DND-41 (cell line): ENCODE data around the gene TOR1A.

Experiments used
- ATAC-seq: fragments of 200-7000 bp; cut with Tn5 transposase; 3 replicates; pipeline ENCODE4 v1.9.1; 2021; ENCODE audit warnings: low read depth; ENCODE audit not compliant: insufficient read depth
- DNase-seq: peaks from one replicate; pipeline ENCODE4 v3.0.0-alpha.2; 2020
- H2AFZ ChIP-seq: 2 replicates; pipeline ENCODE4 v1.6.0; 2012; ENCODE audit warnings: low read depth, low read length
- H3K27ac ChIP-seq: 2 replicates; pipeline ENCODE4 v1.5.1; 2012; ENCODE audit warnings: low read length, inconsistent platforms
- H3K27me3 ChIP-seq: fragments of 200-600 bp; sonication (generic); 2 replicates; pipeline ENCODE4 v1.6.0; 2012; ENCODE audit warnings: low read length, mild to moderate bottlenecking, inconsistent platforms; ENCODE audit not compliant: insufficient read depth, poor library complexity
- H3K36me3 ChIP-seq: 2 replicates; pipeline ENCODE4 v1.5.1; 2012; ENCODE audit warnings: low read length, inconsistent platforms; ENCODE audit not compliant: insufficient read depth
- H3K4me1 ChIP-seq: 2 replicates; pipeline ENCODE4 v1.5.1; 2012; ENCODE audit warnings: mild to moderate bottlenecking, low read length; ENCODE audit not compliant: insufficient read depth
- H3K4me2 ChIP-seq: 2 replicates; pipeline ENCODE4 v1.6.0; 2012; ENCODE audit warnings: mild to moderate bottlenecking, moderate library complexity, low read length, inconsistent platforms; ENCODE audit not compliant: insufficient read depth
- H3K4me3 ChIP-seq, 2 experiments: fragments of 200-600 bp in 1 of 2; shearing (Covaris generic) in 1 of 2; 2 replicates each; pipeline ENCODE4 v1.5.1; 2012 to 2016; ENCODE audit warnings: inconsistent platforms in 2 of 2, low read length in 2 of 2, mild to moderate bottlenecking in 2 of 2, low read depth in 1 of 2, moderate library complexity in 1 of 2
- H3K79me2 ChIP-seq: 2 replicates; pipeline ENCODE4 v1.6.0; 2012; ENCODE audit warnings: low read length, inconsistent platforms; ENCODE audit not compliant: insufficient read depth
- H3K9ac ChIP-seq: 2 replicates; pipeline ENCODE4 v1.6.0; 2012; ENCODE audit warnings: low read depth, mild to moderate bottlenecking, inconsistent platforms, low read length, moderate library complexity
- H3K9me3 ChIP-seq: 2 replicates; pipeline ENCODE4 v1.5.1; 2012; ENCODE audit warnings: low read length, moderate library complexity, mild to moderate bottlenecking, inconsistent platforms; ENCODE audit not compliant: insufficient read depth, severe bottlenecking
- H4K20me1 ChIP-seq: 2 replicates; pipeline ENCODE4 v1.6.0; 2012; ENCODE audit warnings: low read length; ENCODE audit not compliant: insufficient read depth
- EZH2 ChIP-seq: IDR thresholded peaks from 3 replicates; pipeline ENCODE4 v1.6.1; 2012; ENCODE audit warnings: borderline replicate concordance, low read depth, mild to moderate bottlenecking, moderate library complexity, low read length, inconsistent platforms; ENCODE audit not compliant: severe bottlenecking
- TF ChIP-seq, protein P1 (sequence below): IDR thresholded peaks from 2 replicates; pipeline ENCODE4 v1.5.1; 2012; ENCODE audit warnings: borderline replicate concordance, low read length, moderate library complexity, mild to moderate bottlenecking; ENCODE audit not compliant: poor library complexity, severe bottlenecking; ENCODE audit errors: extremely low read depth

TOR1A gene

DNA sequence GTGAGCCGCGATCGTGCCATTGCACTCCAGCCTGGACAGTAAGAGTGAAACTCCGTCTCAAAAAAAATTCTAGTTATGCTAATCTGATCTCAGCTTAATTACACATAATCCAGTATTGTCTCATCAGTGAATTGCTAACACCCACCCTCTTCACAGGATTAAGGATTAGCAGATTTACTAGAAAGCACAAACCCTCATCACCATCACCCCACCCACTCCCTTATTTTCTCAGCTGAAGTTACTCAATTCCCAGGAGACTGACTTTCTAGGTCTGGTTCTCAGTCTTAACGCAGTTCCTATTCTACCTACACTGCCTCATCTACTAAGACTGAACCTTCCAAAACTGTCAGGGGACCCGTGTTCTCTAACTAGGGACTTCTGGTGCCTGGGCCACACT lies 12.0 kb downstream of the TOR1A start:
- Histone ChIP-seq H3K79me2 (peaks cover 14% of the 10 kb centered on the region; the same call in 1 of the 2 replicates), H3K4me1 (no peaks in the 10 kb centered on the region), H3K36me3 (peaks cover 88% of the 10 kb centered on the region), H3K27ac (no peak overlapping the region), H3K4me3 (no peak overlapping the region), H3K4me2 (no peak overlapping the region), H3K27me3 (no peaks in the 10 kb centered on the region), H4K20me1 (peaks cover 38% of the 10 kb centered on the region), H3K9me3 (no peaks in the 10 kb centered on the region), H2AFZ (no peak overlapping the region), H3K9ac (no peak overlapping the region)
- no peak for DNase-seq
- ATAC-seq: peak; percentile 10; the same call in 1 of the 3 replicates
- TF ChIP-seq, protein P1, sequence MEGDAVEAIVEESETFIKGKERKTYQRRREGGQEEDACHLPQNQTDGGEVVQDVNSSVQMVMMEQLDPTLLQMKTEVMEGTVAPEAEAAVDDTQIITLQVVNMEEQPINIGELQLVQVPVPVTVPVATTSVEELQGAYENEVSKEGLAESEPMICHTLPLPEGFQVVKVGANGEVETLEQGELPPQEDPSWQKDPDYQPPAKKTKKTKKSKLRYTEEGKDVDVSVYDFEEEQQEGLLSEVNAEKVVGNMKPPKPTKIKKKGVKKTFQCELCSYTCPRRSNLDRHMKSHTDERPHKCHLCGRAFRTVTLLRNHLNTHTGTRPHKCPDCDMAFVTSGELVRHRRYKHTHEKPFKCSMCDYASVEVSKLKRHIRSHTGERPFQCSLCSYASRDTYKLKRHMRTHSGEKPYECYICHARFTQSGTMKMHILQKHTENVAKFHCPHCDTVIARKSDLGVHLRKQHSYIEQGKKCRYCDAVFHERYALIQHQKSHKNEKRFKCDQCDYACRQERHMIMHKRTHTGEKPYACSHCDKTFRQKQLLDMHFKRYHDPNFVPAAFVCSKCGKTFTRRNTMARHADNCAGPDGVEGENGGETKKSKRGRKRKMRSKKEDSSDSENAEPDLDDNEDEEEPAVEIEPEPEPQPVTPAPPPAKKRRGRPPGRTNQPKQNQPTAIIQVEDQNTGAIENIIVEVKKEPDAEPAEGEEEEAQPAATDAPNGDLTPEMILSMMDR: no peak
- no peak for TF ChIP-seq EZH2

DNA sequence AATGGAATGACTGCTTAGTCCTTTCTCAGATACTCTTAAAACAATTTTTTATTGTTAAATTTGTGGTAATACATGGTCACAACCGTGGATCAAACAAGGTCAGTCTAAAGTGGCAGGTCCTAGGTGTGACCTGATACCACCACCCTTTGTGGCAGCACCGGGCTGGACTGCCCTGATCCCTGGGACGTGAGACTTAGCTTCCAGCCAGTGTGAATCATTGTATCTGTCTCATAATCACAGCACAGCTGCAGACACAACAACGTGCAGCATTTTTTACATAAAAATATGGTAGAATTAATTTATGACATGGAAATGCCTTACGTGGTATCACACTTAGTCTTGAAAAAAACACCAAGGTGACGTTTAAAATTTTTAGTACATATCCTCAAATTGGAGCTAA lies 13.1 kb downstream of the TOR1A start:
- Histone ChIP-seq H3K4me1 (no peaks in the 10 kb centered on the region), H3K27me3 (no peaks in the 10 kb centered on the region), H3K4me3 (no peak overlapping the region), H3K9me3 (no peaks in the 10 kb centered on the region), H3K4me2 (no peak overlapping the region), H3K27ac (no peak overlapping the region), H3K9ac (no peak overlapping the region), H3K79me2 (peaks cover 19% of the 10 kb centered on the region), H2AFZ (no peak overlapping the region), H3K36me3 (peaks cover 87% of the 10 kb centered on the region), H4K20me1 (peaks cover 39% of the 10 kb centered on the region)
- DNase-seq (no peak), ATAC-seq (no peak)
- TF ChIP-seq EZH2: no peak
- TF ChIP-seq, protein P1: no peak

- Histone ChIP-seq H3K9ac (no peak overlapping the region), H3K79me2 (peaks cover 24% of the 10 kb centered on the region), H3K4me2 (no peak overlapping the region), H3K9me3 (no peaks in the 10 kb centered on the region), H3K27me3 (no peaks in the 10 kb centered on the region), H2AFZ (no peak overlapping the region), H4K20me1 (peaks cover 32% of the 10 kb centered on the region), H3K27ac (no peak overlapping the region), H3K36me3 (peaks cover 86% of the 10 kb centered on the region), H3K4me3 (no peak overlapping the region), H3K4me1 (no peaks in the 10 kb centered on the region)
- no peak for TF ChIP-seq EZH2
- TF ChIP-seq, protein P1: no peak
- no peak for ATAC-seq
- no peak for DNase-seq
Observed at GRCh38 chr9:129810116-129810515, 13.8 kb downstream of the TOR1A start.

GRCh38 chr9:129809346-129809745 lies 14.6 kb downstream of the TOR1A start:
- no peak overlapping the region for H3K27ac ChIP-seq
- H3K9ac ChIP-seq: no peak overlapping the region
- DNase-seq: no peak
- TF ChIP-seq, protein P1: no peak
- no peak for TF ChIP-seq EZH2
- H3K36me3 ChIP-seq: peaks cover 80% of the 10 kb centered on the region
- H4K20me1 ChIP-seq: peaks cover 29% of the 10 kb centered on the region
- H2AFZ ChIP-seq: no peak overlapping the region
- no peak overlapping the region for H3K4me2 ChIP-seq
- H3K79me2 ChIP-seq: peaks cover 28% of the 10 kb centered on the region
- H3K4me1 ChIP-seq: peaks cover 2% of the 10 kb centered on the region
- no peaks in the 10 kb centered on the region for H3K9me3 ChIP-seq
- H3K4me3 ChIP-seq: no peak overlapping the region
- H3K27me3 ChIP-seq: no peaks in the 10 kb centered on the region
- ATAC-seq: no peak
